IMR-90 (cell line): ENCODE data around the gene TCF12. TPM values are rescaled to one million over a fixed set of nuclear protein-coding genes. Genes with fewer than 3 reads are reported as not detected.

Source experiments
- ATAC-seq: fragments of 200-7000 bp; cut with Tn5 transposase; 2 replicates; pipeline ENCODE4 v1.9.1; 2020; ENCODE audit warnings: low read depth, mild to moderate bottlenecking, moderate library complexity
- BruUV-seq: library from RNA; stranded (reverse); fragments of 400-500 nt; replicated peaks from 2 replicates; lab custom pipeline; 2021; lab: Mats Ljungman, UMichigan
- CTCF ChIA-PET: fragments of 300-600 bp; formaldehyde crosslinking; extraction: SDS; loops from one replicate; lab custom pipeline; 2021; ENCODE audit warnings: antibody characterized with exemption; lab: Yijun Ruan, JAX
- POLR2A ChIA-PET: fragments of 300-600 bp; sonication (Branson Sonifier 250); formaldehyde crosslinking; loops from one replicate; lab custom pipeline; 2022; ENCODE audit warnings: antibody characterized with exemption; ENCODE audit not compliant: unreplicated experiment; lab: Charles Lee
- DNase-seq: peaks from one replicate; pipeline ENCODE4 v3.0.0; 2013
- H2AFZ ChIP-seq: replicated peaks from 2 replicates; pipeline ENCODE3; 2013; ENCODE audit warnings: low read length, mild to moderate bottlenecking; ENCODE audit not compliant: poor library complexity
- H2AK5ac ChIP-seq: 2 replicates; pipeline ENCODE4 v1.6.1; 2013; ENCODE audit warnings: low read depth, low read length, inconsistent platforms
- H2AK9ac ChIP-seq: replicated peaks from 2 replicates; pipeline ENCODE3; 2013; ENCODE audit warnings: mild to moderate bottlenecking, low read depth, low read length, moderate library complexity; ENCODE audit not compliant: poor library complexity
- H2BK120ac ChIP-seq: 2 replicates; pipeline ENCODE4 v1.6.1; 2013; ENCODE audit warnings: low read depth, low read length, inconsistent platforms
- H2BK15ac ChIP-seq: 3 replicates; pipeline ENCODE4 v1.6.1; 2013; ENCODE audit warnings: low read depth, low read length, inconsistent platforms
- H2BK20ac ChIP-seq: 2 replicates; pipeline ENCODE4 v1.6.1; 2013; ENCODE audit warnings: low read depth, mild to moderate bottlenecking, inconsistent platforms, low read length, moderate library complexity
- H2BK5ac ChIP-seq: 2 replicates; pipeline ENCODE4 v1.6.1; 2013; ENCODE audit warnings: mild to moderate bottlenecking, low read depth, low read length, inconsistent platforms; ENCODE audit not compliant: poor library complexity, severe bottlenecking
- H3K14ac ChIP-seq: replicated peaks from 2 replicates; pipeline ENCODE4 v1.6.1; 2013; ENCODE audit warnings: low read depth, low read length, inconsistent platforms
- H3K18ac ChIP-seq: 2 replicates; pipeline ENCODE4 v1.6.1; 2013; ENCODE audit warnings: low read depth, low read length, control low read depth
- H3K23ac ChIP-seq: 2 replicates; pipeline ENCODE4 v1.6.1; 2013; ENCODE audit warnings: low read depth, low read length, inconsistent platforms
- H3K27ac ChIP-seq: 2 replicates; pipeline ENCODE4 v1.5.1; 2013; ENCODE audit warnings: mild to moderate bottlenecking, control low read depth, low read length; ENCODE audit not compliant: insufficient read depth
- H3K27me3 ChIP-seq: 2 replicates; pipeline ENCODE4 v1.6.1; 2013; ENCODE audit warnings: low read length; ENCODE audit not compliant: control insufficient read depth, insufficient read depth
- H3K36me3 ChIP-seq: 2 replicates; pipeline ENCODE4 v1.6.1; 2013; ENCODE audit warnings: low read length, mixed read lengths; ENCODE audit not compliant: control insufficient read depth, insufficient read depth
- H3K4ac ChIP-seq: 2 replicates; pipeline ENCODE4 v1.6.1; 2013; ENCODE audit warnings: low read depth, low read length, inconsistent platforms
- H3K4me1 ChIP-seq: 2 replicates; pipeline ENCODE4 v1.6.1; 2013; ENCODE audit warnings: low read length, mixed read lengths; ENCODE audit not compliant: control insufficient read depth, insufficient read depth
- H3K4me2 ChIP-seq: 2 replicates; pipeline ENCODE4 v1.6.1; 2013; ENCODE audit warnings: low read depth, mild to moderate bottlenecking, control low read depth, low read length, moderate library complexity
- H3K4me3 ChIP-seq: 2 replicates; pipeline ENCODE4 v1.5.1; 2013; ENCODE audit warnings: low read depth, mild to moderate bottlenecking, control low read depth, low read length, moderate library complexity; ENCODE audit not compliant: insufficient read depth
- H3K56ac ChIP-seq: 2 replicates; pipeline ENCODE4 v1.6.1; 2013; ENCODE audit warnings: low read length, inconsistent platforms; ENCODE audit not compliant: insufficient read depth; ENCODE audit errors: extremely low read depth
- H3K79me1 ChIP-seq, 2 experiments: 2 replicates each; pipeline ENCODE4 v1.6.1; 2013; ENCODE audit warnings: low read length in 2 of 2, inconsistent platforms in 1 of 2, low read depth in 1 of 2
- H3K9ac ChIP-seq: 2 replicates; pipeline ENCODE4 v1.6.1; 2013; ENCODE audit warnings: low read depth, low read length, control low read depth
- H3K9me1 ChIP-seq: 2 replicates; pipeline ENCODE4 v1.6.1; 2013; ENCODE audit warnings: low read length, inconsistent platforms; ENCODE audit not compliant: insufficient read depth
- H3K9me3 ChIP-seq: 2 replicates; pipeline ENCODE4 v1.6.1; 2013; ENCODE audit warnings: low read length; ENCODE audit not compliant: control insufficient read depth, insufficient read depth
- H4K20me1 ChIP-seq: 2 replicates; pipeline ENCODE4 v1.6.1; 2013; ENCODE audit warnings: low read length, inconsistent platforms; ENCODE audit not compliant: insufficient read depth
- H4K5ac ChIP-seq: 2 replicates; pipeline ENCODE4 v1.6.1; 2013; ENCODE audit warnings: mild to moderate bottlenecking, low read depth, low read length, control low read depth
- H4K8ac ChIP-seq, 2 experiments: 2 replicates each; pipeline ENCODE4 v1.6.1; 2013; ENCODE audit warnings: low read depth in 2 of 2, low read length in 2 of 2, control low read depth in 1 of 2, inconsistent platforms in 1 of 2
- H4K91ac ChIP-seq: 2 replicates; pipeline ENCODE4 v1.6.1; 2013; ENCODE audit warnings: low read depth, low read length, inconsistent platforms; ENCODE audit not compliant: insufficient read depth
- BHLHE40 ChIP-seq: fragments of 150-350 bp; IDR thresholded peaks from 2 replicates; pipeline ENCODE4 v1.6.1; 2016; ENCODE audit warnings: mild to moderate bottlenecking, low read depth, low read length
- CHD1 ChIP-seq: IDR thresholded peaks from 2 replicates; pipeline ENCODE4 v1.6.1; 2012; ENCODE audit warnings: low read depth, low read length, improper control_type of control experiment
- FOS ChIP-seq: fragments of 150-350 bp; IDR thresholded peaks from 2 replicates; pipeline ENCODE4 v1.6.1; 2016; ENCODE audit warnings: low read depth, low read length
- MAZ ChIP-seq: IDR thresholded peaks from 2 replicates; pipeline ENCODE4 v1.6.1; 2012; ENCODE audit warnings: low read depth, mild to moderate bottlenecking, low read length, improper control_type of control experiment, moderate library complexity, borderline replicate concordance
- RAD21 ChIP-seq: IDR thresholded peaks from 2 replicates; pipeline ENCODE4 v1.6.1; 2012; ENCODE audit warnings: low read length, improper control_type of control experiment
- WGBS, 2 experiments: methylation state at CpG; one replicate each; pipeline versions ENCODE4 v1.1.5 to v1.1.7; 2013; ENCODE audit warnings: missing lambda C conversion rate in 2 of 2; ENCODE audit not compliant: insufficient read length in 1 of 2; ENCODE audit errors: extremely low coverage in 2 of 2; 5-methylcytosine and 5-hydroxymethylcytosine counted together
- dilution Hi-C: fragments of 300-500 bp; cut with HindIII; formaldehyde crosslinking; loops from one replicate; pipeline ENCODE4 v1.14.3; 2018; ENCODE audit warnings: low sequenced_read_pairs; ENCODE audit not compliant: unreplicated experiment
- in situ Hi-C: fragments of 300-500 bp; cut with MboI; formaldehyde crosslinking; loops from 3 replicates; pipeline ENCODE4 v1.14.3; 2019; ENCODE audit warnings: low sequenced_read_pairs, inconsistent platforms, mixed read lengths
- intact Hi-C: fragments of 100-400 bp; cut with micrococcal nuclease; formaldehyde crosslinking; loops from 2 replicates; pipeline ENCODE4 v1.10.0; 2022
- polyA plus RNA-seq, 3 experiments: library from polyadenylated mRNA; depleted of rRNA; stranded (reverse); fragments of >200 nt; gene quantifications; 2 replicates each; pipeline ENCODE4 v1.2.3, GENCODE V29; 2012; ENCODE audit warnings: low replicate concordance in 1 of 3
- total RNA-seq: library from RNA; depleted of rRNA; stranded (reverse); fragments of >200 nt; gene quantifications from 2 replicates; pipeline ENCODE4 v1.2.3, GENCODE V29; 2012
- TF ChIP-seq, protein P1 (sequence below): fragments of 150-350 bp; IDR thresholded peaks from 2 replicates; pipeline ENCODE4 v1.6.1; 2017; ENCODE audit warnings: mild to moderate bottlenecking, antibody characterized with exemption, low read length, low read depth
- TF ChIP-seq, protein P2 (sequence below): fragments of 150-350 bp; IDR thresholded peaks from 2 replicates; pipeline ENCODE4 v1.6.1; 2016; ENCODE audit warnings: low read depth, mild to moderate bottlenecking, low read length, moderate library complexity, borderline replicate concordance

Gene TCF12
- total and polyA plus RNA-seq, 2 of the 4 experiments (the other 2 are of a cell fraction) = 79.4 to 160 TPM

DNA sequence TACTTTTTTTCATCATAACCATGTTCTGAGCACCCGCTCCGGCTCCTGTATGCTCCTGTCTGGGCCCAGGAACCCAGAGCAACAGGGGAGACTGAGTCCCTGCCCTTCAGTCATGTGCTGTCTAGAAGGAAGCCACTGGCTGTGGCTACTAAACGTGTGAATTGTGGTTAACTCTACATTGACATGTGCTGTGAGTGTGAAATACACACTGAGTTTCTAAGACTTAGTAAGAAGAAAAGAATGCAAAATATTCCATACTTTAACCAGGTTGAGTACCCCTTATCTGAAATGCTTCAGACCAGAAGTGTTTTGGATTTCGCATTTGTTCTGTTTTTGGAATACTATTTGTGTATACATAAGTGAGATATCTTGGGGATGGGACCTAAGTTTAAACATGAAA, 415.0 kb downstream of the TCF12 start:
- dilution Hi-C loops = loop anchor here (25.0 kb wide), 1 partner anchor 204 kb away; no protein-coding TSS in a partner anchor
- no peak overlapping the region for H3K4me2 ChIP-seq

More for the DNA sequence above, 415.0 kb downstream of the TCF12 start:
- no peak overlapping the region for H2BK15ac ChIP-seq
- no peak for ATAC-seq
- no peaks in the 10 kb centered on the region for H3K36me3 ChIP-seq
- ChIA-PET CTCF (no interaction called here), POLR2A (no interaction called here)
- H3K56ac ChIP-seq = no peak overlapping the region
- no peak overlapping the region for H2BK20ac ChIP-seq
- H3K9me3 ChIP-seq = no peaks in the 10 kb centered on the region
- no peaks in the 10 kb centered on the region for H3K27me3 ChIP-seq
- DNase-seq = peak; percentile 30
- H2AFZ ChIP-seq = no peak overlapping the region
- in situ Hi-C loops (no loop called here), intact Hi-C loops (no loop called here)
- no peak overlapping the region for H2BK5ac ChIP-seq
- no peak overlapping the region for H3K9ac ChIP-seq
- no peak overlapping the region for H3K14ac ChIP-seq
- H3K4ac ChIP-seq = no peak overlapping the region
- peaks cover 4% of the 10 kb centered on the region for H3K4me1 ChIP-seq
- H4K5ac ChIP-seq = no peak overlapping the region
- no peak for TF ChIP-seq FOS
- TF ChIP-seq MAZ = no peak
- no peak for TF ChIP-seq CHD1
- TF ChIP-seq, protein P1, sequence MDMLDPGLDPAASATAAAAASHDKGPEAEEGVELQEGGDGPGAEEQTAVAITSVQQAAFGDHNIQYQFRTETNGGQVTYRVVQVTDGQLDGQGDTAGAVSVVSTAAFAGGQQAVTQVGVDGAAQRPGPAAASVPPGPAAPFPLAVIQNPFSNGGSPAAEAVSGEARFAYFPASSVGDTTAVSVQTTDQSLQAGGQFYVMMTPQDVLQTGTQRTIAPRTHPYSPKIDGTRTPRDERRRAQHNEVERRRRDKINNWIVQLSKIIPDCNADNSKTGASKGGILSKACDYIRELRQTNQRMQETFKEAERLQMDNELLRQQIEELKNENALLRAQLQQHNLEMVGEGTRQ = no peak
- TF ChIP-seq BHLHE40 = peak; percentile 75; the same call in 1 of the 2 replicates
- no peak for TF ChIP-seq RAD21
- TF ChIP-seq, protein P2, sequence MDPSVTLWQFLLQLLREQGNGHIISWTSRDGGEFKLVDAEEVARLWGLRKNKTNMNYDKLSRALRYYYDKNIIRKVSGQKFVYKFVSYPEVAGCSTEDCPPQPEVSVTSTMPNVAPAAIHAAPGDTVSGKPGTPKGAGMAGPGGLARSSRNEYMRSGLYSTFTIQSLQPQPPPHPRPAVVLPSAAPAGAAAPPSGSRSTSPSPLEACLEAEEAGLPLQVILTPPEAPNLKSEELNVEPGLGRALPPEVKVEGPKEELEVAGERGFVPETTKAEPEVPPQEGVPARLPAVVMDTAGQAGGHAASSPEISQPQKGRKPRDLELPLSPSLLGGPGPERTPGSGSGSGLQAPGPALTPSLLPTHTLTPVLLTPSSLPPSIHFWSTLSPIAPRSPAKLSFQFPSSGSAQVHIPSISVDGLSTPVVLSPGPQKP = no peak
- no CpG with 5 or more reads among the region's 4 CpGs for WGBS, 2 experiments
- H2AK9ac ChIP-seq = no peak overlapping the region
- no peak overlapping the region for H2BK120ac ChIP-seq
- no peak overlapping the region for H3K27ac ChIP-seq
- H4K91ac ChIP-seq = no peak overlapping the region
- H3K23ac ChIP-seq = no peak overlapping the region
- H3K79me1 ChIP-seq = no peaks in the 10 kb centered on the region
- BruUV-seq = no TSS peak
- H4K20me1 ChIP-seq = no peaks in the 10 kb centered on the region
- no peak overlapping the region for H3K18ac ChIP-seq
- H4K8ac ChIP-seq = no peak overlapping the region
- peaks cover 7% of the 10 kb centered on the region for H3K9me1 ChIP-seq
- H3K4me3 ChIP-seq = no peak overlapping the region
- H2AK5ac ChIP-seq = no peak overlapping the region
